HG03571 (cell line): ENCODE measurements around the gene FIP1L1.
"Not testable (repeated sequence)": the region's sequence is repeated elsewhere in the genome, so short reads cannot be mapped to it uniquely, and the experiment has no call there.

Experiments
- ATAC-seq: cut with Tn5 transposase; IDR thresholded peaks from one replicate; pipeline ENCODE4 v1.9.1; 2021; ENCODE audit not compliant: unreplicated experiment

Gene FIP1L1

GRCh38 chr4:53376900-53377299, 541 bp upstream of the FIP1L1 start:
- ATAC-seq: no peak

GRCh38 chr4:53378171-53378482, 686 bp downstream of the FIP1L1 start:
- ATAC-seq: no peak

- ATAC-seq: no peak
Observed at GRCh38 chr4:53380221-53380620, 2.8 kb downstream of the FIP1L1 start.

GRCh38 chr4:53409479-53409878, 32.0 kb downstream of the FIP1L1 start:
- ATAC-seq: not testable (repeated sequence)

GRCh38 chr4:53419208-53419607, 41.8 kb downstream of the FIP1L1 start:
- no peak for ATAC-seq

GRCh38 chr4:53421791-53422190, 44.4 kb downstream of the FIP1L1 start:
- no peak for ATAC-seq

GRCh38 chr4:53422367-53422766, 44.9 kb downstream of the FIP1L1 start:
- ATAC-seq: no peak

GRCh38 chr4:53424280-53424679, 46.8 kb downstream of the FIP1L1 start:
- ATAC-seq: no peak

GRCh38 chr4:53427366-53427765, 49.9 kb downstream of the FIP1L1 start:
- no peak for ATAC-seq

- ATAC-seq: no peak
Observed at GRCh38 chr4:53431052-53431451, 53.6 kb downstream of the FIP1L1 start.

- peak; percentile 66 for ATAC-seq
Observed at GRCh38 chr4:53432528-53433424, 55.3 kb downstream of the FIP1L1 start.

GRCh38 chr4:53436251-53436650, 58.8 kb downstream of the FIP1L1 start:
- ATAC-seq: no peak

GRCh38 chr4:53441564-53441963, 64.1 kb downstream of the FIP1L1 start:
- no peak for ATAC-seq

GRCh38 chr4:53444954-53445353, 67.5 kb downstream of the FIP1L1 start:
- no peak for ATAC-seq

GRCh38 chr4:53450773-53451172, 73.3 kb downstream of the FIP1L1 start:
- no peak for ATAC-seq

GRCh38 chr4:53453385-53453784, 75.9 kb downstream of the FIP1L1 start:
- no peak for ATAC-seq

- no peak for ATAC-seq
Observed at GRCh38 chr4:53455766-53456165, 78.3 kb downstream of the FIP1L1 start.

GRCh38 chr4:53456178-53456577, 78.7 kb downstream of the FIP1L1 start:
- ATAC-seq: no peak

GRCh38 chr4:53459548-53459947, 82.1 kb downstream of the FIP1L1 start:
- no peak for ATAC-seq

GRCh38 chr4:53461244-53461643, 83.8 kb downstream of the FIP1L1 start:
- no peak for ATAC-seq

- no peak for ATAC-seq
Observed at GRCh38 chr4:53463340-53463739, 85.9 kb downstream of the FIP1L1 start.

- ATAC-seq: no peak
Observed at GRCh38 chr4:53465281-53465680, 87.8 kb downstream of the FIP1L1 start.

GRCh38 chr4:53465891-53466290, 88.5 kb downstream of the FIP1L1 start:
- ATAC-seq: no peak
